Endothelial cell of umbilical vein (primary cell): ENCODE data around the gene CIB4. TPM values are rescaled to one million over a fixed set of nuclear protein-coding genes. Genes with fewer than 3 reads are reported as not detected.

Experiments used
- BruUV-seq: library from RNA; stranded (reverse); fragments of 400-500 nt; replicated peaks from 2 replicates; lab custom pipeline; 2021; lab: Mats Ljungman, UMichigan
- CTCF ChIA-PET: fragments of 300-600, 350-600 bp; sonication (Branson Sonifier 250); formaldehyde crosslinking; loops from one replicate; lab custom pipeline; 2021; ENCODE audit warnings: antibody characterized with exemption, inconsistent platforms; lab: Charles Lee
- POLR2A ChIA-PET: fragments of 300-600, 350-600 bp; sonication (Branson Sonifier 250); formaldehyde crosslinking; loops from one replicate; lab custom pipeline; 2021; ENCODE audit warnings: antibody characterized with exemption, inconsistent platforms; lab: Charles Lee
- DNase-seq: peaks from one replicate; pipeline ENCODE4 v3.0.0-alpha.2; 2011; ENCODE audit warnings: low read depth, low spot score
- FAIRE-seq: peaks from 2 replicates; lab custom pipeline; 2011; peaks lifted over from hg19 to GRCh38; lab: Jason Lieb, UNC
- H2AFZ ChIP-seq: 2 replicates; pipeline ENCODE4 v1.6.0; 2012; ENCODE audit warnings: low read depth, low read length, control low read depth, inconsistent platforms
- H3K27ac ChIP-seq: 2 replicates; pipeline ENCODE4 v1.5.1; 2011; ENCODE audit warnings: low read depth, mild to moderate bottlenecking, control low read depth, low read length, moderate library complexity; ENCODE audit not compliant: insufficient read depth
- H3K27me3 ChIP-seq, 2 experiments: 2 replicates each; pipeline versions ENCODE4 v1.6.0 to v1.6.1; 2011; ENCODE audit warnings: low read length in 2 of 2, mixed read lengths in 1 of 2; ENCODE audit not compliant: control insufficient read depth in 2 of 2, insufficient read depth in 2 of 2
- H3K36me3 ChIP-seq, 2 experiments: 2 replicates in 1 of 2; 3 replicates in 1 of 2; pipeline ENCODE4 v1.5.1; 2011; ENCODE audit warnings: low read length in 2 of 2, mild to moderate bottlenecking in 1 of 2, moderate library complexity in 1 of 2; ENCODE audit not compliant: control insufficient read depth in 2 of 2, insufficient read depth in 2 of 2; ENCODE audit errors: extremely low read depth in 1 of 2
- H3K4me1 ChIP-seq: 3 replicates; pipeline ENCODE4 v1.5.1; 2011; ENCODE audit warnings: mild to moderate bottlenecking, low read length; ENCODE audit not compliant: control insufficient read depth, insufficient read depth; ENCODE audit errors: extremely low read depth
- H3K4me2 ChIP-seq: 2 replicates; pipeline ENCODE4 v1.6.1; 2011; ENCODE audit warnings: low read length, control low read depth, mixed read lengths; ENCODE audit not compliant: insufficient read depth
- H3K4me3 ChIP-seq, 3 experiments: fragments of 200-600 bp in 1 of 3; sonication (generic), shearing (Covaris generic) in 1 of 3; replicated peaks in 1 of 3; 2 replicates each; pipeline ENCODE4 v1.5.1; 2011 to 2016; ENCODE audit warnings: control low read depth in 3 of 3, low read length in 3 of 3, mild to moderate bottlenecking in 2 of 3, inconsistent platforms in 1 of 3, low read depth in 1 of 3, moderate library complexity in 1 of 3; ENCODE audit not compliant: insufficient read depth in 1 of 3
- H3K79me2 ChIP-seq: 2 replicates; pipeline ENCODE4 v1.6.0; 2012; ENCODE audit warnings: low read length, inconsistent platforms; ENCODE audit not compliant: control insufficient read depth, insufficient read depth
- H3K9ac ChIP-seq: replicated peaks from 2 replicates; pipeline ENCODE3; 2011; ENCODE audit warnings: low read length, control low read depth; ENCODE audit not compliant: insufficient read depth; ENCODE audit errors: extremely low read depth
- H3K9me1 ChIP-seq: replicated peaks from 3 replicates; pipeline ENCODE4 v1.6.0; 2011; ENCODE audit warnings: mild to moderate bottlenecking, low read length; ENCODE audit not compliant: control insufficient read depth, insufficient read depth; ENCODE audit errors: extremely low read depth
- H3K9me3 ChIP-seq: replicated peaks from 2 replicates; pipeline ENCODE4 v1.5.1; 2012; ENCODE audit warnings: low read length, inconsistent platforms; ENCODE audit not compliant: control insufficient read depth, insufficient read depth
- H4K20me1 ChIP-seq: replicated peaks from 2 replicates; pipeline ENCODE3; 2011; ENCODE audit warnings: mild to moderate bottlenecking, low read length; ENCODE audit not compliant: control insufficient read depth, insufficient read depth; ENCODE audit errors: extremely low read depth
- CTCF ChIP-seq, 2 donors: IDR thresholded peaks; 1 replicate in 1 of 2; 2 replicates in 1 of 2; pipeline ENCODE4 v1.5.1; 2011; ENCODE audit warnings: low read length in 2 of 2, mild to moderate bottlenecking in 2 of 2, moderate library complexity in 2 of 2, control low read depth in 1 of 2, inconsistent platforms in 1 of 2, low read depth in 1 of 2; ENCODE audit not compliant: insufficient read depth in 1 of 2; ENCODE audit errors: extremely low read depth in 1 of 2
- EZH2 ChIP-seq: IDR thresholded peaks from 2 replicates; pipeline ENCODE4 v1.6.1; 2012; ENCODE audit warnings: borderline replicate concordance, low read depth, mild to moderate bottlenecking, moderate library complexity, low read length, inconsistent platforms; ENCODE audit not compliant: severe bottlenecking
- FOS ChIP-seq: IDR thresholded peaks from 2 replicates; pipeline ENCODE4 v1.6.1; 2011; ENCODE audit warnings: mild to moderate bottlenecking, low read length, moderate library complexity, borderline replicate concordance; ENCODE audit not compliant: insufficient read depth
- GATA2 ChIP-seq: IDR thresholded peaks from 2 replicates; pipeline ENCODE4 v1.7.0; 2011; ENCODE audit warnings: low read depth, mild to moderate bottlenecking, moderate library complexity, mixed read lengths, low read length; ENCODE audit not compliant: insufficient read length, insufficient read depth
- JUN ChIP-seq: IDR thresholded peaks from 2 replicates; pipeline ENCODE4 v1.6.1; 2011; ENCODE audit warnings: borderline replicate concordance, low read depth; ENCODE audit not compliant: insufficient read length, insufficient read depth
- MAX ChIP-seq: IDR thresholded peaks from 2 replicates; pipeline ENCODE4 v1.6.1; 2011; ENCODE audit not compliant: insufficient read depth, insufficient read length
- MYC ChIP-seq: IDR thresholded peaks from one replicate; pipeline ENCODE4 v1.6.1; 2011; ENCODE audit warnings: mild to moderate bottlenecking, low read depth, low read length
- POLR2A ChIP-seq: IDR thresholded peaks from 2 replicates; pipeline ENCODE4 v1.6.1; 2012; ENCODE audit warnings: low read depth, mild to moderate bottlenecking, control low read depth, low read length
- POLR2AphosphoS5 ChIP-seq: IDR thresholded peaks from 2 replicates; pipeline ENCODE4 v1.6.1; 2012; ENCODE audit warnings: low read depth, mild to moderate bottlenecking, control low read depth, low read length, moderate library complexity; ENCODE audit not compliant: insufficient read depth
- dilution Hi-C: fragments of 300-500 bp; cut with MboI; formaldehyde crosslinking; loops from one replicate; pipeline ENCODE4 v1.15.0; 2019; ENCODE audit warnings: low sequenced_read_pairs; ENCODE audit not compliant: extremely low pct_ligation_motif_present
- intact Hi-C: fragments of 100-400 bp; cut with micrococcal nuclease; formaldehyde crosslinking; loops from one replicate; pipeline ENCODE4 v1.10.0; 2022
- polyA plus RNA-seq, 4 experiments: library from polyadenylated mRNA; depleted of rRNA in 3 of 4; stranded (reverse) in 3 of 4; unstranded in 1 of 4; fragments of >200 nt; gene quantifications; 2 replicates each; pipeline versions ENCODE4 v1.2.1 to v1.2.3, GENCODE V29; 2011 to 2012; ENCODE audit warnings: missing spikeins in 1 of 4
- total RNA-seq: library from RNA; stranded (reverse); gene quantifications from 2 replicates; pipeline ENCODE4 v1.2.3, GENCODE V29; 2021

Gene CIB4
- total and polyA plus RNA-seq, 2 donors (not counting 3 experiments of a cell fraction or from before 2014, with no cell fraction given): not detected

- POLR2A ChIA-PET: no interaction called here
- Histone ChIP-seq H4K20me1 (no peaks in the 10 kb centered on the region), H3K9me1 (no peaks in the 10 kb centered on the region), H3K27ac (no peak overlapping the region), H3K4me2 (no peak overlapping the region), H3K36me3 (no peaks in the 10 kb centered on the region), H3K27me3 (peaks cover 4 to 14% of the 10 kb centered on the region in 2 experiments), H3K4me3 (no peak overlapping the region), H2AFZ (no peak overlapping the region), H3K79me2 (no peaks in the 10 kb centered on the region), H3K9ac (no peak overlapping the region), H3K4me1 (no peaks in the 10 kb centered on the region), H3K9me3 (no peaks in the 10 kb centered on the region)
- FAIRE-seq: no peak
- TF ChIP-seq JUN (no peak), MAX (no peak), CTCF (IDR thresholded peaks at IDR 0.05; ENCODE audit: extremely low read depth in 1 of 2, insufficient read depth in 1 of 2, low read depth in 1 of 2, low read length in 2 of 2) (no peak), POLR2AphosphoS5 (no peak), FOS (no peak), MYC (no peak), EZH2 (no peak), POLR2A (no peak), GATA2 (no peak)
- dilution Hi-C loops: no loop called here
- intact Hi-C loops: no loop called here
- CTCF ChIA-PET: interaction anchor here (1.1 kb wide), 1 partner anchor 9 kb away, joined by 3 read pairs; no protein-coding TSS in a partner anchor
- DNase-seq: no peak
- no TSS peak for BruUV-seq
Observed at GRCh38 chr2:26645762-26646161, 4.6 kb upstream of the CIB4 start.
